ENCODE data around the gene BIRC7.
"Not testable (repeated sequence)": the region's sequence is repeated elsewhere in the genome, so short reads cannot be mapped to it uniquely, and the experiment has no call there.

Gene BIRC7

GRCh38 chr20:63219866-63220521, 15.7 kb upstream of the BIRC7 start:
- H3K4me3 ChIP-seq (ENCODE audit: low read length) = no peak overlapping the region
- no peak for TF ChIP-seq CTCF (IDR thresholded peaks at IDR 0.05; ENCODE audit: insufficient read depth, low read depth, low read length, missing control alignments)
- DNase-seq (ENCODE audit: low read depth) = no peak

GRCh38 chr20:63220696-63221399, 14.9 kb upstream of the BIRC7 start:
- no peak overlapping the region for H3K4me3 ChIP-seq (ENCODE audit: low read length)
- no peak for DNase-seq (ENCODE audit: low read depth)
- TF ChIP-seq CTCF (IDR thresholded peaks at IDR 0.05; ENCODE audit: insufficient read depth, low read depth, low read length, missing control alignments) = no peak

GRCh38 chr20:63221400-63222053, 14.2 kb upstream of the BIRC7 start:
- not testable (repeated sequence) for DNase-seq (ENCODE audit: low read depth); H3K4me3 ChIP-seq (ENCODE audit: low read length)

- TF ChIP-seq CTCF (IDR thresholded peaks at IDR 0.05; ENCODE audit: insufficient read depth, low read depth, low read length, missing control alignments) = no peak
- H3K4me3 ChIP-seq (ENCODE audit: low read length) = no peak overlapping the region
- no peak for DNase-seq (ENCODE audit: low read depth)
Measured at GRCh38 chr20:63222541-63222940, 13.2 kb upstream of the BIRC7 start.

- DNase-seq (ENCODE audit: low read depth) = peak; percentile 51
- peak; percentile 83 for TF ChIP-seq CTCF (IDR thresholded peaks at IDR 0.05; ENCODE audit: insufficient read depth, low read depth, low read length, missing control alignments)
- no peak overlapping the region for H3K4me3 ChIP-seq (ENCODE audit: low read length)
Measured at GRCh38 chr20:63223121-63223825, 12.4 kb upstream of the BIRC7 start.

GRCh38 chr20:63223826-63224207, 11.9 kb upstream of the BIRC7 start:
- TF ChIP-seq CTCF (IDR thresholded peaks at IDR 0.05; ENCODE audit: insufficient read depth, low read depth, low read length, missing control alignments) = no peak
- no peak overlapping the region for H3K4me3 ChIP-seq (ENCODE audit: low read length)
- no peak for DNase-seq (ENCODE audit: low read depth)

Data from epithelial cell of esophagus (primary cell).